HEK293 (cell line): ENCODE results near the gene PTPRN2.

Experiments used
- CTCF ChIA-PET: fragments of 350-600 bp; formaldehyde crosslinking; extraction: SDS; loops from one replicate; lab custom pipeline; 2021; ENCODE audit warnings: antibody characterized with exemption; lab: Yijun Ruan, JAX
- POLR2A ChIA-PET: fragments of 300-600 bp; formaldehyde crosslinking; extraction: SDS; loops from one replicate; lab custom pipeline; 2020; ENCODE audit warnings: antibody characterized with exemption, inconsistent platforms; lab: Yijun Ruan, JAX
- H3K27ac ChIP-seq: fragments of 200-500 bp; sonication (Bioruptor generic); 2 replicates; pipeline ENCODE4 v1.5.1; 2014; ENCODE audit warnings: low read depth, low read length, control low read depth, inconsistent platforms; ENCODE audit errors: extremely low read depth
- H3K36me3 ChIP-seq, 2 experiments: fragments of 200-500 bp in 1 of 2; sonication (Bioruptor generic) in 1 of 2; 1 replicate in 1 of 2; 2 replicates in 1 of 2; pipeline ENCODE4 v1.5.1; 2014 to 2017; ENCODE audit warnings: inconsistent platforms in 2 of 2, low read length in 2 of 2; ENCODE audit not compliant: control insufficient read depth in 2 of 2, insufficient read depth in 1 of 2
- H3K4me1 ChIP-seq: fragments of 200-500 bp; sonication (Bioruptor generic); 2 replicates; pipeline ENCODE4 v1.5.1; 2014; ENCODE audit warnings: mild to moderate bottlenecking, low read length, inconsistent platforms; ENCODE audit not compliant: control insufficient read depth, insufficient read depth
- H3K4me3 ChIP-seq: 2 replicates; pipeline ENCODE4 v1.5.1; 2011; ENCODE audit warnings: low read depth, mild to moderate bottlenecking, control low read depth, low read length, moderate library complexity
- H3K9me3 ChIP-seq: fragments of 200-500 bp; sonication (Bioruptor generic); 2 replicates; pipeline ENCODE4 v1.5.1; 2014; ENCODE audit warnings: low read depth, low read length, inconsistent platforms; ENCODE audit not compliant: control insufficient read depth, insufficient read depth
- BCL11B ChIP-seq: fragments of 450-650 bp; formaldehyde crosslinking; IDR thresholded peaks from 2 replicates; pipeline ENCODE4 v1.5.1; 2016; ENCODE audit warnings: low read depth, missing biosample characterization, missing genetic modification characterization
- GLI2 ChIP-seq: fragments of 450-650 bp; formaldehyde crosslinking; IDR thresholded peaks from 2 replicates; pipeline ENCODE4; 2017; ENCODE audit warnings: missing biosample characterization, missing genetic modification characterization, low read depth, borderline replicate concordance
- PRDM1 ChIP-seq: fragments of 450-650 bp; formaldehyde crosslinking; IDR thresholded peaks from 2 replicates; pipeline ENCODE4; 2016; ENCODE audit warnings: missing biosample characterization, missing genetic modification characterization
- PRDM10 ChIP-seq: fragments of 450-650 bp; formaldehyde crosslinking; IDR thresholded peaks from 2 replicates; pipeline ENCODE4 v1.5.1; 2016; ENCODE audit warnings: missing biosample characterization, missing genetic modification characterization
- SCRT2 ChIP-seq: fragments of 450-650 bp; formaldehyde crosslinking; IDR thresholded peaks from 2 replicates; pipeline ENCODE4 v1.5.1; 2016; ENCODE audit warnings: missing biosample characterization, missing genetic modification characterization
- SETDB1 ChIP-seq: IDR thresholded peaks from one replicate; pipeline ENCODE4 v1.6.1; 2017; ENCODE audit warnings: mild to moderate bottlenecking, low read length, moderate library complexity, mixed read lengths; ENCODE audit not compliant: insufficient read length
- ZBTB17 ChIP-seq: fragments of 450-650 bp; formaldehyde crosslinking; IDR thresholded peaks from 2 replicates; pipeline ENCODE4 v1.5.1; 2016; ENCODE audit warnings: missing biosample characterization, missing genetic modification characterization
- ZBTB21 ChIP-seq: fragments of 450-650 bp; formaldehyde crosslinking; IDR thresholded peaks from 2 replicates; pipeline ENCODE4 v1.5.1; 2017; ENCODE audit warnings: missing biosample characterization, missing genetic modification characterization
- ZBTB44 ChIP-seq: fragments of 450-650 bp; IDR thresholded peaks from 2 replicates; pipeline ENCODE4 v1.5.1; 2018; ENCODE audit warnings: missing biosample characterization, mild to moderate bottlenecking, missing genetic modification characterization
- ZFHX2 ChIP-seq: fragments of 450-650 bp; formaldehyde crosslinking; conservative IDR thresholded peaks from 2 replicates; pipeline ENCODE4 v1.5.1; 2016; ENCODE audit warnings: missing biosample characterization, missing genetic modification characterization
- ZNF146 ChIP-seq: fragments of 450-650 bp; formaldehyde crosslinking; IDR thresholded peaks from 2 replicates; pipeline ENCODE4 v1.5.1; 2016; ENCODE audit warnings: missing biosample characterization, missing genetic modification characterization
- ZNF221 ChIP-seq: fragments of 450-650 bp; formaldehyde crosslinking; IDR thresholded peaks from 2 replicates; pipeline ENCODE4 v1.5.1; 2017; ENCODE audit warnings: missing biosample characterization, missing genetic modification characterization, borderline replicate concordance
- ZNF335 ChIP-seq: fragments of 450-650 bp; formaldehyde crosslinking; conservative IDR thresholded peaks from 2 replicates; pipeline ENCODE4 v1.5.1; 2016; ENCODE audit warnings: missing biosample characterization, missing genetic modification characterization
- ZNF341 ChIP-seq: fragments of 450-650 bp; formaldehyde crosslinking; IDR thresholded peaks from 2 replicates; pipeline ENCODE4; 2016; ENCODE audit warnings: low read depth, missing biosample characterization, missing genetic modification characterization
- ZNF449 ChIP-seq: fragments of 450-650 bp; formaldehyde crosslinking; IDR thresholded peaks from 2 replicates; pipeline ENCODE4 v1.5.1; 2017; ENCODE audit warnings: missing biosample characterization, mild to moderate bottlenecking, missing genetic modification characterization, moderate library complexity
- ZNF549 ChIP-seq: fragments of 450-650 bp; IDR thresholded peaks from 2 replicates; pipeline ENCODE4 v1.5.1; 2018; ENCODE audit warnings: missing biosample characterization, missing genetic modification characterization, mild to moderate bottlenecking, inconsistent platforms, moderate library complexity
- ZNF560 ChIP-seq: fragments of 450-650 bp; formaldehyde crosslinking; IDR thresholded peaks from 2 replicates; pipeline ENCODE4 v1.5.1; 2017; ENCODE audit warnings: missing biosample characterization, missing genetic modification characterization, borderline replicate concordance
- ZNF610 ChIP-seq: fragments of 450-650 bp; formaldehyde crosslinking; IDR thresholded peaks from 2 replicates; pipeline ENCODE4 v1.5.1; 2016; ENCODE audit warnings: missing biosample characterization, missing genetic modification characterization, borderline replicate concordance
- ZNF670 ChIP-seq: fragments of 450-650 bp; formaldehyde crosslinking; IDR thresholded peaks from 2 replicates; pipeline ENCODE4 v1.5.1; 2016; ENCODE audit warnings: missing biosample characterization, missing genetic modification characterization, low read depth
- ZXDB ChIP-seq: fragments of 450-650 bp; formaldehyde crosslinking; IDR thresholded peaks from 2 replicates; pipeline ENCODE4 v1.5.1; 2016; ENCODE audit warnings: missing biosample characterization, missing genetic modification characterization
- TF ChIP-seq, protein P1 (sequence below): fragments of 450-650 bp; formaldehyde crosslinking; IDR thresholded peaks from 2 replicates; pipeline ENCODE4 v1.5.1; 2016; ENCODE audit warnings: missing biosample characterization, missing genetic modification characterization

The PTPRN2 gene

DNA sequence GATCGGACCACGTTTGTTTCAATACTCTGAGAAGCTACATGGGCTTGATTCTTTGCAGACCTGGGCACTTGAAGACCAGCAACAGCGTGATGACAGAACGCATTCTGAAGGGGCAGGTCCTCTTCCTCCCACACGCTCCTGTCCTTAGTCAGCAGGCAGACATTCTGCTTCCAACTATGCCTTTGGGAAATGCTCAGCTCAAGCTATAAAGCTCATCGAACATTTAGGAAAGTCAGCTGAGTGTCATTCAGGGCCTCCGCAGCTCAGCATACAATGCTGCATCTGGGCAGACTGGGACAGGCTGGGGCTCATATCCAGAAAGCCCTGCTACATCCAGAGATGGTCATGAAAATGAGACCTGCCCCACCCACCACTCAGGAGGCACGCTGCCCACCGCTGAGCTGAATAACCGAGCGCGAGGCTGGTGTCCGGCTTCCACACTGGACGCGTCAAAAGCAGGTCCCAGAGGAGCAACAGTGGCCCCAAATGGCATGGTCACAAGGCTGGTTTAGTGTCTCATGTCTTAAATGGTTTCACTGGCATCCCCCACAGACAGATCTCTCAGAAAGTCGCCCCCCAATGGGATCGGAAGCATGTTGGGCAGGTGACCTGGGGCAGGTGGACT is 976.8 kb downstream of the PTPRN2 start:
- ChIA-PET POLR2A (no interaction called here), CTCF (no interaction called here)
- Histone ChIP-seq H3K4me3 (no peak overlapping the region), H3K9me3 (no peaks in the 10 kb centered on the region), H3K36me3 (no peaks in the 10 kb centered on the region), H3K27ac (no peak overlapping the region), H3K4me1 (no peaks in the 10 kb centered on the region)
- TF ChIP-seq ZNF549 = no peak
- TF ChIP-seq PRDM10 = no peak
- no peak for TF ChIP-seq SETDB1
- no peak for TF ChIP-seq SCRT2 (tag by site-specific recombination)
- no peak for TF ChIP-seq ZBTB21 (tag by site-specific recombination)
- no peak for TF ChIP-seq ZNF221
- TF ChIP-seq GLI2 (tag by site-specific recombination) = no peak
- TF ChIP-seq ZBTB44 (tag by site-specific recombination) = no peak
- TF ChIP-seq ZNF341 (tag by site-specific recombination) = no peak
- no peak for TF ChIP-seq ZNF560 (tag by site-specific recombination)
- no peak for TF ChIP-seq ZNF449 (tag by site-specific recombination)
- TF ChIP-seq ZFHX2 = no peak

DNA sequence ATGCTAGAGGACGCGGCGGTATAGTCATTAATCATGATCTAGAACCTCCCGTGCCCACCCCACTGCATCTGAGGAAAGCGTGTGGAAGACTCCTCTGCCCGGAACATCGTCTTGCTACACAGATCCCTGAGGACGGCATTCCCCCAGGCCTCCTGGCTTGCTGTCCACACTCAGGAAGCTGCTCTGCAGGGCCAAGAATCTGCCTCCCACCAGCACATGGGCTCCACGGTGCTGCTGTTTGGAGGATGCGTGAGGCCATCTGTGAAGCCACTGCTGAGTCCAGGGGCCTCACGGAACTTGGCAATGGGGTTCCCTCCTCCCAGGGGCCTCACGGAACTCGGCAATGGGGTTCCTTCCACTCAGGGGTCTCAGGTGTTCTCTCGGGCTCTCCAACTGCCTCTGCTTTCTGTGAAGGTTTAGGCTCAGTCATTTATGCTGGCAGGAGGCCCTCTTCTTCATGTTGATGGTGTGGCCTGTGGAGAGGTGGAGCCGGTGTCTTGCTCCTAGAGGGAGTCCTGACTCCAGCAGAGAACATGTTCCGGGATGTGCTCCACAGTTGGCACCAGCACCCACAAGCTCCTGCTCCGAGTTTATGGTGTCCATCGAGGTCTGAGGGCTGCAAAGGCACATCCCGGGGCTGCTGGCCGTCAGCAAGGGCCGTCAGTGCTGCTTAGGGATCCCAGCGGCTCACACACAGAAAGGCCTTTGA is 977.5 kb downstream of the PTPRN2 start:
- H3K4me1 ChIP-seq = no peaks in the 10 kb centered on the region
- CTCF ChIA-PET = interaction anchor here (0.5 kb wide), 1 partner anchor 13 kb away, joined by 3 read pairs; no protein-coding TSS in a partner anchor
- POLR2A ChIA-PET = no interaction called here
- H3K4me3 ChIP-seq = no peak overlapping the region
- H3K27ac ChIP-seq = no peak overlapping the region
- H3K9me3 ChIP-seq = no peaks in the 10 kb centered on the region
- H3K36me3 ChIP-seq = no peaks in the 10 kb centered on the region
- no peak for TF ChIP-seq ZXDB (tag by site-specific recombination)
- no peak for TF ChIP-seq PRDM1 (tag by site-specific recombination)
- TF ChIP-seq ZNF610 (tag by site-specific recombination) = no peak
- no peak for TF ChIP-seq BCL11B
- TF ChIP-seq, protein P1, sequence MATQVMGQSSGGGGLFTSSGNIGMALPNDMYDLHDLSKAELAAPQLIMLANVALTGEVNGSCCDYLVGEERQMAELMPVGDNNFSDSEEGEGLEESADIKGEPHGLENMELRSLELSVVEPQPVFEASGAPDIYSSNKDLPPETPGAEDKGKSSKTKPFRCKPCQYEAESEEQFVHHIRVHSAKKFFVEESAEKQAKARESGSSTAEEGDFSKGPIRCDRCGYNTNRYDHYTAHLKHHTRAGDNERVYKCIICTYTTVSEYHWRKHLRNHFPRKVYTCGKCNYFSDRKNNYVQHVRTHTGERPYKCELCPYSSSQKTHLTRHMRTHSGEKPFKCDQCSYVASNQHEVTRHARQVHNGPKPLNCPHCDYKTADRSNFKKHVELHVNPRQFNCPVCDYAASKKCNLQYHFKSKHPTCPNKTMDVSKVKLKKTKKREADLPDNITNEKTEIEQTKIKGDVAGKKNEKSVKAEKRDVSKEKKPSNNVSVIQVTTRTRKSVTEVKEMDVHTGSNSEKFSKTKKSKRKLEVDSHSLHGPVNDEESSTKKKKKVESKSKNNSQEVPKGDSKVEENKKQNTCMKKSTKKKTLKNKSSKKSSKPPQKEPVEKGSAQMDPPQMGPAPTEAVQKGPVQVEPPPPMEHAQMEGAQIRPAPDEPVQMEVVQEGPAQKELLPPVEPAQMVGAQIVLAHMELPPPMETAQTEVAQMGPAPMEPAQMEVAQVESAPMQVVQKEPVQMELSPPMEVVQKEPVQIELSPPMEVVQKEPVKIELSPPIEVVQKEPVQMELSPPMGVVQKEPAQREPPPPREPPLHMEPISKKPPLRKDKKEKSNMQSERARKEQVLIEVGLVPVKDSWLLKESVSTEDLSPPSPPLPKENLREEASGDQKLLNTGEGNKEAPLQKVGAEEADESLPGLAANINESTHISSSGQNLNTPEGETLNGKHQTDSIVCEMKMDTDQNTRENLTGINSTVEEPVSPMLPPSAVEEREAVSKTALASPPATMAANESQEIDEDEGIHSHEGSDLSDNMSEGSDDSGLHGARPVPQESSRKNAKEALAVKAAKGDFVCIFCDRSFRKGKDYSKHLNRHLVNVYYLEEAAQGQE = no peak
- TF ChIP-seq ZBTB17 = no peak
- no peak for TF ChIP-seq ZNF335 (tag by site-specific recombination)
- TF ChIP-seq ZNF670 = no peak
- no peak for TF ChIP-seq ZNF449 (tag by site-specific recombination)
- no peak for TF ChIP-seq ZNF146 (tag by site-specific recombination)
